Sigmoid colon (tissue), 7 donors: Measurements from ENCODE around the gene TWSG1. TPM values are rescaled to one million over a fixed set of nuclear protein-coding genes. Genes with fewer than 3 reads are reported as not detected.
"Not testable (repeated sequence)": the region's sequence is repeated elsewhere in the genome, so short reads cannot be mapped to it uniquely, and the experiment has no call there.

Experiments
- DNase-seq: peaks from one replicate; pipeline ENCODE4 v3.0.0-alpha.2; 2019
- H3K27ac ChIP-seq, 4 donors: fragments of 200-600 bp; sonication (generic); one replicate each; pipeline ENCODE4 v1.5.1; 2016 to 2019; ENCODE audit warnings: mild to moderate bottlenecking in 1 of 4
- H3K27me3 ChIP-seq, 3 donors: fragments of 200-600 bp; sonication (generic); one replicate each; pipeline ENCODE4 v1.5.1; 2019; ENCODE audit warnings: mild to moderate bottlenecking in 1 of 3
- H3K36me3 ChIP-seq, 4 donors: fragments of 200-600 bp; sonication (generic); one replicate each; pipeline ENCODE4 v1.5.1; 2016 to 2019
- H3K4me1 ChIP-seq, 4 donors: fragments of 200-600 bp; sonication (generic); one replicate each; pipeline ENCODE4 v1.5.1; 2017 to 2019
- H3K4me3 ChIP-seq, 4 donors: fragments of 200-600 bp; sonication (generic); one replicate each; pipeline ENCODE4 v1.5.1; 2017 to 2019; ENCODE audit warnings: mild to moderate bottlenecking in 2 of 4, moderate library complexity in 1 of 4
- H3K9me3 ChIP-seq, 4 donors: fragments of 200-600 bp in 3 of 4; sonication (generic) in 3 of 4; one replicate each; pipeline versions ENCODE4 v1.5.1 to v1.6.1; 2013 to 2019
- CTCF ChIP-seq, 4 experiments: fragments of 450-650 bp in 3 of 4; fragments of 200-600 bp in 1 of 4; IDR thresholded peaks; one replicate each; pipeline ENCODE4 v1.5.1; 2016 to 2019; ENCODE audit warnings: antibody characterized with exemption in 4 of 4, mild to moderate bottlenecking in 3 of 4, moderate library complexity in 2 of 4
- EP300 ChIP-seq, 4 donors: sonication (generic); formaldehyde crosslinking; IDR thresholded peaks; one replicate each; pipeline ENCODE4 v1.6.1; 2017; ENCODE audit warnings: antibody characterized with exemption in 4 of 4
- POLR2A ChIP-seq, 2 donors: fragments of 450-650 bp; IDR thresholded peaks; one replicate each; pipeline ENCODE4 v1.6.1; 2016; ENCODE audit warnings: antibody characterized with exemption in 2 of 2, mild to moderate bottlenecking in 2 of 2, moderate library complexity in 2 of 2
- POLR2AphosphoS5 ChIP-seq, 4 donors: sonication (generic); formaldehyde crosslinking; IDR thresholded peaks; one replicate each; pipeline ENCODE4 v1.6.1; 2017; ENCODE audit warnings: antibody characterized with exemption in 4 of 4
- WGBS, 2 donors: extraction: QIAGEN DNeasy Blood & Tissue Kit; methylation state at CpG; one replicate each; pipeline ENCODE4 v1.1.7; 2013; 5-methylcytosine and 5-hydroxymethylcytosine counted together
- intact Hi-C: fragments of 100-400 bp; cut with DNase I; formaldehyde crosslinking; loops from one replicate; pipeline ENCODE4 v1.15.1; 2023
- polyA plus RNA-seq, 3 donors: library from polyadenylated mRNA; stranded (reverse); fragments of 200-250 nt; gene quantifications; one replicate each; pipeline ENCODE4 v1.2.3, GENCODE V29; 2013
- total RNA-seq, 4 donors: library from RNA; depleted of rRNA; stranded (reverse); fragments of >200 nt; gene quantifications; one replicate each; pipeline ENCODE4 v1.1.0, GENCODE V29; 2016
- donor health status: healthy with polysubstance abuse.
- donor health status: Bipolar disorder and iron deficiency.
- donor health status: healthy.

TWSG1 gene
- total and polyA plus RNA-seq, 7 donors: 3.6 to 88.3 (median 69.2) TPM

GRCh38 chr18:9444549-9444948 is 110.0 kb downstream of the TWSG1 start:
- no peak overlapping the region for H3K4me3 ChIP-seq
- H3K4me1 ChIP-seq: no peaks in the 10 kb centered on the region
- TF ChIP-seq EP300 (IDR thresholded peaks at IDR 0.05) (no peak), CTCF (IDR thresholded peaks at IDR 0.05) (no peak), POLR2AphosphoS5 (IDR thresholded peaks at IDR 0.05) (no peak), POLR2A (IDR thresholded peaks at IDR 0.05) (no peak)
- no peaks in the 10 kb centered on the region for H3K9me3 ChIP-seq
- intact Hi-C loops: no loop called here
- DNase-seq: no peak
- H3K27me3 ChIP-seq: no peaks in the 10 kb centered on the region
- no peaks in the 10 kb centered on the region for H3K36me3 ChIP-seq
- H3K27ac ChIP-seq: no peak overlapping the region
- 96 to 97% methylated on average over 3 of the region's 3 CpGs for whole genome bisulfite sequencing, 2 donors

- TF ChIP-seq POLR2AphosphoS5 (IDR thresholded peaks at IDR 0.05) (no peak), POLR2A (IDR thresholded peaks at IDR 0.05) (no peak), EP300 (IDR thresholded peaks at IDR 0.05) (no peak), CTCF (IDR thresholded peaks at IDR 0.05) (no peak)
- WGBS, 2 donors: 82 to 89% methylated on average over 5 of the region's 5 CpGs
- H3K36me3 ChIP-seq: no peaks in the 10 kb centered on the region
- intact Hi-C loops: no loop called here
- no peak for DNase-seq
- H3K4me3 ChIP-seq: no peak overlapping the region
- no peaks in the 10 kb centered on the region for H3K9me3 ChIP-seq
- no peaks in the 10 kb centered on the region for H3K4me1 ChIP-seq
- H3K27ac ChIP-seq: no peak overlapping the region
- no peaks in the 10 kb centered on the region for H3K27me3 ChIP-seq
These were observed 112.3 kb downstream of the TWSG1 start for GRCh38 chr18:9446839-9447238.

DNA sequence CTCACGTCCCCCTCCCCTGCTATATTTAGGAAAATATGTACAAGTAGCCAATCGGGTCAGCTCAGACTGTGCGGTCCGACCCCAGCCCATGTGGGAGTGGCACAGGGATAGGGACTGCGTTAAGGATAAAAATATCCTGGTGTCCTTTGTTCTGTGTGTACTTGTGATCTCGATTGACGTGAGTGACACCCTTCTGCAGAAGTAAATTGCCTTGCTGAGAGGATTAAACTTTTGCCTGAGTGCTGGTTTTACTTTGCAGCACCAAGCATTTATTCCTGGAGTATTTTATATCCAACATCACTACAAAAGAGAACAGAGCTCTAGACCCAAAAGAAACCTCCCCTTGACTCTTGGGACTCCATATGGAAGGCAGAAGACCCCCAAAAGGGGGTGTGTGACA is 112.8 kb downstream of the TWSG1 start:
- Histone ChIP-seq H3K4me1 (no peaks in the 10 kb centered on the region), H3K27me3 (no peaks in the 10 kb centered on the region), H3K9me3 (no peaks in the 10 kb centered on the region), H3K4me3 (no peak overlapping the region), H3K36me3 (no peaks in the 10 kb centered on the region), H3K27ac (no peak overlapping the region)
- TF ChIP-seq CTCF (IDR thresholded peaks at IDR 0.05) (no peak), POLR2AphosphoS5 (IDR thresholded peaks at IDR 0.05) (no peak), POLR2A (IDR thresholded peaks at IDR 0.05) (no peak), EP300 (IDR thresholded peaks at IDR 0.05) (no peak)
- DNase-seq: no peak
- intact Hi-C loops: no loop called here
- WGBS, 2 donors: 93 to 96% methylated on average over 7 of the region's 7 CpGs

- Histone ChIP-seq H3K36me3 (no peaks in the 10 kb centered on the region), H3K9me3 (no peaks in the 10 kb centered on the region), H3K4me1 (no peaks in the 10 kb centered on the region), H3K27ac (no peak overlapping the region), H3K27me3 (no peaks in the 10 kb centered on the region), H3K4me3 (no peak overlapping the region)
- 66 to 73% methylated on average over 12 of the region's 12 CpGs for WGBS, 2 donors
- DNase-seq: no peak
- TF ChIP-seq CTCF (IDR thresholded peaks at IDR 0.05) (no peak), POLR2A (IDR thresholded peaks at IDR 0.05) (no peak), POLR2AphosphoS5 (IDR thresholded peaks at IDR 0.05) (no peak), EP300 (IDR thresholded peaks at IDR 0.05) (no peak)
- intact Hi-C loops: no loop called here
These were observed 115.2 kb downstream of the TWSG1 start for GRCh38 chr18:9449600-9450414.

DNA sequence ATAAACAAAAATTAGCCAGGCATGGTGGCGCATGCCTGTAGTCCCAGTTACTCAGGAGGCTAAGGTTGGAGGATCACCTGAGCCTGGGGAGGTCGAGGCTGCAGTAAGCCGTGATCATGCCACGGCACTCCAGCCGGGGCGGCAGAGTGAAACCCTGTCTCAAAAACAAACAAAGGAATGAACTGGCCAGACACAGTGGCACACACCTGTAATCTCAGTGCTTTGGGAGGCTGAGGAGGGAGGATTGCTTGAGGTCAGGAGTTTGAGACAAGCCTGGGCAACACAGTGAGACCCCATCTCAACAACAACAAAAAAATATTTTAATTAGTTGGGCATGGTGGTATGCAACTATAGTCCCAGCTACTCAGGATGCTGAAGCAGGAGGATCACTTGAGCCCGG is 116.3 kb downstream of the TWSG1 start:
- H3K9me3 ChIP-seq, DNase-seq, intact Hi-C loops, H3K4me1 ChIP-seq, H3K27me3 ChIP-seq, H3K36me3 ChIP-seq, H3K27ac ChIP-seq, H3K4me3 ChIP-seq: not testable (repeated sequence)
- 91 to 95% methylated on average over 7 of the region's 7 CpGs for WGBS, 2 donors

Other genes with a start within 250 kb of the TWSG1 start
- gene NDUFV2, start 232.1 kb upstream of the TWSG1 start, total RNA-seq: 100 to 1,000 TPM in 3 of 4 donors, 10 to 100 TPM in 1; 81.3 to 131 (median 115) TPM
- 100 to 1,000 TPM; 207 to 339 (median 246) TPM for gene NDUFV2, start 232.1 kb upstream of the TWSG1 start, polyA plus RNA-seq
- gene ANKRD12, start 198.0 kb upstream of the TWSG1 start, total RNA-seq: 100 to 1,000 TPM in 2 of 4 donors, 10 to 100 TPM in 2; 88.5 to 132 (median 102) TPM
- 10 to 100 TPM in 1 of 3 donors, 1 to 10 TPM in 2; 5.1 to 11.4 (median 7.2) TPM for gene ANKRD12, start 198.0 kb upstream of the TWSG1 start, polyA plus RNA-seq
- gene RALBP1, start 140.7 kb downstream of the TWSG1 start, total RNA-seq: 10 to 100 TPM; 68.1 to 89.7 (median 86.6) TPM
- gene RALBP1, start 140.7 kb downstream of the TWSG1 start, polyA plus RNA-seq: 10 to 100 TPM; 42.3 to 49.5 (median 45.0) TPM